IPS DF 4.7 (cell line): Measurements from ENCODE around the gene NR1D1.

Source experiments
- DNase-seq: peaks from one replicate; pipeline ENCODE4 v3.0.0-alpha.2; 2013; ENCODE audit warnings: low spot score; ENCODE audit errors: extremely low read depth

The NR1D1 gene

DNA sequence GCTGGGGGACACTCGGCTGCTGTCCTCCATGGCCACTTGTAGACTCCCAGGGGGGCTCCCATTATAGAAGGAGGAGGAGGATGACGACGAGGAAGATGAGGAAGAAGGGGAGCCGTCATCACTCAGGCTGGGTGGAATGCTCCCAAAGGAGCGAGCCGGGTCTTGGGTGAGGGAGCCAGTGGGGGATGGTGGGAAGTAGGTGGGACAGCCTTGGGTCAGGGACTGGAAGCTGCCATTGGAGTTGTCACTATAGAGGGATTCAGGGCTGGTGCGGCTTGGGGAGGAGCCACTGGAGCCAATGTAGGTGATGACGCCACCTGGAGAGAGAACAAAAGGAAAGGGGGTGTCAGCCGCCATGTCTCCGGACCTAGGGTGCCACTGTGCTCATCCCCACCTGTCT lies 3.3 kb downstream of the NR1D1 start:
- DNase-seq, result no peak

DNA sequence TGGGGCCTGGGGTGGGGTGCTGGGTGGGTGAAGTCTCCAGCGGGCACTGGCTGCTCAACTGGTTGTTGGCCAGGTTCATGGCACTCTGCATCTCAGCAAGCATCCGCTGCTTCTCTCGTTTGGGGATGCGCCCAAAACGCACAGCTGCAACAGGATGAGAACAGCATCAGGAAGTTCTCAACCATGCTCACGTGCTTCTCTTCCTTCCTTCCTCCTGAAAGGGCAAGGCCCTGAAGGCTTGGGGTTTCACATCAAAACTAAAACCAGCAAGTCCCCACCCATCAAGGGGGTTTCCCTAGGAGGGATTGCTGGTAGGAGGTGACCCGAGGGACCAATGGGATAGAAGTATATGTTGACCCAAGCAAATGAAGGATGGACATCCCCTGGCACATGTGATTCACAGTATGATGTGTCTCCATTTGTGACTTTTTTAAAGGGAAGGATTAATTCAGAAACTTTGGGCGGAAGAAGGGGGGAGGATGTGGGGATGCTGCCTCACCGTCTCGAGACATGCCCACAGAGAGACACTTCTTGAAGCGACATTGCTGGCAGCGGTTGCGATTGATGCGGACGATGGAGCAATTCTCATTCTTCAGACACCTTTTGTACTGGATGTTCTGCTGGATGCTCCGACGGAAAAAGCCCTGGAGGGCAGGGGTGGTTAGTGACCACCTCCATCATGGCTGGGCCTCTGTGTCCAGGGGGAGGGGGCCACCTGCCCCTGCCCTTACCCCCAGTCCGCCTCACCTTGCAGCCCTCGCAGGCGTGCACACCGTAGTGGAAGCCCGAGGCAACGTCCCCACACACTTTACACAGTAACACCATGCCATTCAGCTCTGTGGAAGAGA lies 4.2 kb downstream of the NR1D1 start:
- DNase-seq, result no peak

DNA sequence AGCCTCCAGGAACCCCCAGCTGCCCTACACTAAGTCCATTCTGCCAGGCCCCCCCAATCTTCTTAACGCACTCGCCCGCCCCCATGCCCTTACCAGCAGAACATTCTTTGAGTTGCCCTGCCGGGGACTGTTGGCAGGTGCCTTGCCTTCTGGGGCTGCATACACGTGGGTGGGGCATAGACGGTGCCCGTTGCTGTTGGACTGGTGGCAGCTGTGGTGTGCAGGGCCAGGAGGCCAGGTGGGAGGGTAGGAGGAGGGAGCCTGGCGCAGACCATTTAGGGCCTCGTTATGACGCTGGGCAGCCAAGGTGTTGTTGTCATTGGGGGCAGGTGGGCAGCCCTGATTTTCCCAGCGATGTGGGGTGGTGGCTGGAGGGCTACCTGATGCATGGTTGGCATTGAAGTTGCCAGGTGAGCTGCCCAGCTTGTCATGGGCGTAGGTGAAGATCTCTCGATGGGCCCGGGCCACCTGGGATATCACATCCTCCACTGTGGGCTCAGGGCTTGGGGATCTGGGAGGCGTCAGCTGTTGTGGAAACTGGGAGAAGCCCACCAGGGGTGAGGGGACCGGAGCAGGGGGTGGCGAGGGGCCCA lies 4.9 kb downstream of the NR1D1 start:
- DNase-seq, result no peak

DNA sequence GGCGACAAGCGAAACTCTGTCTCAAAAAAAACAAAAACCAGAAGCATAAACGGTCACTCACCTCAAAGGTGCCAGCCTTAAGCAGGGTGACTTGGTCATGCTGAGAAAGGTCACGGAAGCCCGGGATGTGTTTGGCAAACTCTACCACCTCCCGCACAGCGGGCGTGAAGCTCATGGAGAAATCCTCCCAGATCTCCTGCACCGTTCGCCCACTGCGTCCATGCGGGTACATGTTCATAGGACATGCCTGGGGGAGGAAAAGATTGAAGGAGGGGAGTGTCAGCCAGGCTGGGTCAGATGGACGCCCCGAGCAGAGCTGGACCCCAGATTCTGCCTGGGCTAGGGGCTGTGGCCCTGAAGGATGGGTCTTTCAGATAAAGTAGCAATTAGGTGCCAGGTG lies 5.5 kb downstream of the NR1D1 start:
- no peak for DNase-seq

DNA sequence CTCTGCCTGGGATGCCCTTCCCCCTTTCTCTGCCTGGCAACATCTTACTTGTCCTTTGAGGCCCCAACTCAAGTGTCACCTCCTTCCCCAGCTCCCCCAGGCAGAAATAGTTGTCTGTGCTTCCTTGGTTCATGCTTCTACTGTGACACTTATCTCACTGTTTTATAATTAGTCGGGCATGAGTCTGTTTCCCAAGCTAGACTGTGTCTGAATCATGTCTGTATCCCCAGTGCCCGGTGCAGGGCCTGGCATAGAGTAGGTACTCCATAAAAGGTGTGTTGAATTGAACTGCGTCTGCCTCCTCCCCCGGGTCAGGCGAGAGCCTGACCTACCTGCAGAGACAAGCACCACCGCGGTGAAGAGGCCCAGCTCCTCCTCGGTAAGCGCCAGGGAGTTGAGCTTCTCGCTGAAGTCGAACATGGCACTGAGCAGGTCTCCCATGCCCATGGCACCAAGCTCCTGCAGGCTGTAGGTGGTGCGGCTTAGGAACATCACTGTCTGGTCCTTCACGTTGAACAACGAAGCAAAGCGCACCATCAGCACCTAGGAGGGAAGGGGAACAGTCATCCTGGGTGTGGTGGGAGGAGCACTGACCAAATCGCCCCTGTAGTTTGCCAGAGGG lies 6.7 kb downstream of the NR1D1 start:
- DNase-seq, result no peak

DNA sequence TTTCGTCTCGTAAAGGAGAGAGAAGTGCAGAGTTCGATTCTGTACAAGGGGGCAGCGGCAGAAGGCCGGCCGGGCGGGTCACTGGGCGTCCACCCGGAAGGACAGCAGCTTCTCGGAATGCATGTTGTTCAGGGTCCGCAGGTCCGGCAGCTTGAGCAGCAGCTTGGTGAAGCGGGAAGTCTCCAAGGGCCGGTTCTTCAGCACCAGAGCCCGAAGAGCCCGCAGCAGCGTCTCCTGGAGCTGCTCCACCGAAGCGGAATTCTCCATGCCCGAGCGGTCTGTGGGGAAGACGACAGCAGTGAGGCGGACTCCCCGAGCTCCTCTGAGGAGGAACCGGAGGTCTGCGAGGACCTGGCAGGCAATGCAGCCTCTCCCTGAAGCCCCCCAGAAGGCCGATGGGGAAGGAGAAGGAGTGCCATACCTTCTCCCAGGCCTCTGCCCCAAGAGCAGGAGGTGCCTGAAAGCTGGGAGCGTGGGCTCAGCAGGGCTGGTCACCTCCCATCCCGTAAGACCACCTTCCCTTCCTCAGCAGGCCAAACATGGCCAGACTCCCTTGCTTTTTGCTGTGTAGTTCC lies 7.3 kb downstream of the NR1D1 start:
- no peak for DNase-seq

DNA sequence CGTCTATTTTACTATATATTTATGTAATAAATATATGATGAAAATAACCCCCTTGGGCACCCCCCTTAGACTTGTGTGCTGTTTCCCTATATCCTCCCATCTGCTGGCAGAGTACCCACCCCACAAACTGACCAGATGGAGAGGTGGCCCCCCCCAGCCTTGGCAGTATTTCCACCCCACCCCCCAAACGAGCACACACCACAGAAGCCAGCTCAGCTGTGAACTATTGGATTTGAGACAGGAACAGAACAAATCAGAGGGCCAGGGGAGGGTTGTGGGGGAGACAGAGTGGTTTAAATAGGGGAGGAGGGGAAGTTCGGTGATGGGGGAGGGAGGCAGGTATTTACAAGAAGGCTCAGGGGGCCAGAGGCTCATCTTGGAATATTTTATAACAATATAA lies 7.8 kb downstream of the NR1D1 start:
- no peak for DNase-seq

DNA sequence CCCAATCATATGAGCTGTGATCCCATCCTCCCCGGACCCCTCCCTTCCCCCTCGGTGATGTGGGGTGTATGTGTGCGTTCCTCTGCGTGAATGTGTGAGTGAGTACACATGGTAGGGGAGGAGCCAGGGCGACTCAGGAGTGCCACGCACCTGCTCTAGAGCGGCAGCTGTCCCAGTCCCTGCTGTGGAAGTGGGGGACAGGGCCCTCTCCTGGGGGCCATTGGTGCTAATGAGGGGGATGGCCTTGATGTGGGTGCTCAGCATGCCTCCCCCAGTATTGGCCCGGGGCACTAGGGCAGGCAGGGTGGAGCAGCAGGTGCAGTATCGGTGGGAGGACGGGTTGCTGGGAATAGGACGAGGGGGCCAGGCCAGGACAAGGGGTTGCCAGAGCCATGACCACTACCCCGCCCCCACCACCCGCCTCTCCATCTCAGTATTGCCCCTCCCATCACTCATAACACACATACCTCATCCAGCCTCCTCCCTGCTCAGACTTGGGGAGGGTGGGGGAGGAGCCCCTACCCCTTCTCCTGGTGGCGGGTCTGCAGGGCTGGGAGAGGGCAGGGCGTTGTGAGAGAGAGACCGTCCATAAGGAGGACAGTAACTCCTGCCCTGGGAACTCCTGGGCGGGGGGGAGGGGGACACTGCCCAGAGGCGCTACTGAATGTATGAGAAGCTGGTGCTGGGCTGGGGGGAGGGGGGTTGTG lies 8.5 kb downstream of the NR1D1 start:
- DNase-seq, result no peak

DNA sequence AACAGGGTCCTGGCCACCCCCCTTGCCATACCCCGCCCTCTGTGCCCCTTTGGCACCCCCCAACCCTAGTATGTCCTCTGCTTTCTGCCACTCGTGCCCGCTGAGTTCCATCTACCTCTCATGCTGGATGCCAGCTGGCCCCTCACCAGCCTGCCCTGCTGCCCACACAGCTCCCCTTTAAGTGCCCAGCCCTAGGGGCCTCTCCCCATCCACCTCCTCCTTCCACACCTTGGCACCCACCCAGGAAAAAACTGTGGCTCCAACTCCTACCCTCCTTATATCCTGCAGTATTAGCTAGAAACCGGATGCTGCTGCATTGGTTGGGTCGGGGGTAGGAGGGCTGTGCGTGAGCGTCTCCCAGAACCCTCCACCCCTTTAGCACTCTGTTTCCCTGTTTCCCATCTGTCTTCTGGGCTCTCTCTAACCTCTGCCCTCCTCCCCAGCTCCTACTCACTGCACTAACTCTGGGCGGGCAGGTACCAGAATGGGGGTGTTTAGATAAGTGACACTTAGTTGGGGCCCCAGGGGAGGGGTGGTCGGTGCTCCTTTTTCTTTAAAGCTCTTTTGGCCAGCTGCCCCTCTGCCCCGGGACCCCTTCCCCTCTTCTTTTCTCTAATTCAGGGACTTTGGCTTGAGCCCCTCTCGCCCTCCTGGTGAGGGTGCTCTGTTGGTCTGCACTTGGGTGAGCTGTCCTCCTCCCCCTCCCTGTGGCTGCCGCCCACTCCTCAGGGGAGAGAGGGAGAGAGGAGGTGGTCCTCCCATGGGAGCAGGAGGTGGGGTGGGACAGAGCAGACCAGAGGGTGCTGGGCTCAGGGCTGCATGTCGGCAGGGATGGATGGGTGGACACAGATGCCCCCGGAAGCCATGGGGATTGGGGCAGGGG lies 9.9 kb downstream of the NR1D1 start:
- DNase-seq, result no peak

DNA sequence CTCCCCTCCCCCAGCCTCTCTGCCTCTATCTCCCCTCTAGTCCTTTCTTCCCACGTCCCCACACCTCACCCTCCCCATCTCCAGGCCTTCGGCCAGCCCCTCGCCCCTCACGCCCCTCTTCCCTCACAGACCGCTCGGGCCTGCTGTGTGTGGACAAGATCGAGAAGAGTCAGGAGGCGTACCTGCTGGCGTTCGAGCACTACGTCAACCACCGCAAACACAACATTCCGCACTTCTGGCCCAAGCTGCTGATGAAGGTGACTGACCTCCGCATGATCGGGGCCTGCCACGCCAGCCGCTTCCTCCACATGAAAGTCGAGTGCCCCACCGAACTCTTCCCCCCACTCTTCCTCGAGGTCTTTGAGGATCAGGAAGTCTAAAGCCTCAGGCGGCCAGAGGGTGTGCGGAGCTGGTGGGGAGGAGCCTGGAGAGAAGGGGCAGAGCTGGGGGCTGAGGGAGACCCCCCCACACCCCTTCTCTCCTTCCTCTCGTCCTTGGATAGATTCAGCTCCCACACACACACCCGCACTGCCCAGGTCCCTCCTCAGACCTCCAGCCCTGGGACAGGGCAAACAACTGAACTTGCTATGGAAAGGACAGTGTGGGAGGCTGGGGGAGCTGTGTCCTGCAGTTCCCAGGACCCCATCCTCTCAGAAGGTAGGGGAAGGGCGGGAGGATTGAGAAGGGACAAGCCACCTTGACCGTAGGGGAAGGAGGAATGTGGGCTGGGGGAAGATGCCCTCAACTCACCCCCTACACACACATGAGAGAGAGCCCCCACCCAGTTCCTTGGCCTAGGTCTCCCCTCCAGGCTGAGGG lies 11.1 kb downstream of the NR1D1 start:
- DNase-seq, result no peak

DNA sequence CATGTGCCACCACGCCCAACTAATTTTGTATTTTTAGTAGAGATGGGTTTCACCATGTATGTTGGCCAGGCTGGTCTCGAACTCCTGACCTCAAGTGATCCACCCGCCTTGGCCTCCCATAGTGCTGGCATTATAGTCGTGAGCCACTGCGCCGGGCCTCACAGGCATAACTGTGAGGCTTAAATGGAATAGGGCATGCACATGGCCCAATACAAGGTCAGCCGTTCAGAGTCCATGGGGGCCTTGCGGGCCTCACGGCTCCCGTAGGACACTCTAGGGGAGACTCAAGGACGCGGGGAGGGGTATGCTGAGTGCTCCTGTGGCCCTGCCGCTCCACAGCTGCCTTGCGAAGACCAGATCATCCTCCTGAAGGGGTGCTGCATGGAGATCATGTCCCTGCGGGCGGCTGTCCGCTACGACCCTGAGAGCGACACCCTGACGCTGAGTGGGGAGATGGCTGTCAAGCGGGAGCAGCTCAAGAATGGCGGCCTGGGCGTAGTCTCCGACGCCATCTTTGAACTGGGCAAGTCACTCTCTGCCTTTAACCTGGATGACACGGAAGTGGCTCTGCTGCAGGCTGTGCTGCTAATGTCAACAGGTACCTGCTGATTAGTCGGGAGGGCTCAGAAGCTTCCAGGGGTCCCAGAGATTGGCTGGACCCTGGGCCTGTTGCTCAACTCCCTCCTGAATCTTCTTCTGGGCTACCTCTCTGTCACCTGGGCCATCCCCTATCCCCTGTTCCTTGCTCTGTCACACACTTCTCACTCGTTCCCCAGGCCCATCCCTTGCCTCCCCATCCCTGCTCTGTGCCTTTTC lies 12.3 kb downstream of the NR1D1 start:
- no peak for DNase-seq

DNA sequence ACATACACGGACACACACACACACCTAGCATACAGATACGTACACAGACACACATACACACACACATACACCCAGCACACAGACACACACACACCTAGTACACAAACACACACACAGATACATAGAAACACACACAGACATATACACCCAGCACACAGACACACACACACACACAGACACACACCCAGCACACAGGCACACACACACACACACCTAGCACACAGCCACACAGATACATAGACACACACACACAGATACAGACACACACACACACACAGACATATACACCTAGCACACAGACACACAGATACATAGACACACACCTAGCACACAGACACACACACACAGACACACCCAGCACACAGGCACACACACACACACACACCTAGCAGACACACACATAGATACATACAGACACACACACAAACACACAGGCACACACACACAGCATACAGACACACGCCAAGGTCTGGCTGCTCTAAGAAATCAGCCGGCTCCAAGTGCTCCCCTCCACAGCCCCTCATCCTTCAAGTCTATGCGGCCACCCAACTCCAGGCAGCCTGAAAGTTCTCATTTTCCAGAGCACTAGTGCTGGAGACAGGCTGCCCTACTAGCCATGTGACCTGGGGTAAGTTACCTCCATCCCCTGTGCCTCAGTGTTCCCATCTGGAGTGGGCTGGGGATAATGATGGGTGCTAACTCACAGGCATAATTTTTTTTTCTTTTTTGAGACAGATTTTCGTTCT lies 13.2 kb downstream of the NR1D1 start:
- no peak for DNase-seq

DNA sequence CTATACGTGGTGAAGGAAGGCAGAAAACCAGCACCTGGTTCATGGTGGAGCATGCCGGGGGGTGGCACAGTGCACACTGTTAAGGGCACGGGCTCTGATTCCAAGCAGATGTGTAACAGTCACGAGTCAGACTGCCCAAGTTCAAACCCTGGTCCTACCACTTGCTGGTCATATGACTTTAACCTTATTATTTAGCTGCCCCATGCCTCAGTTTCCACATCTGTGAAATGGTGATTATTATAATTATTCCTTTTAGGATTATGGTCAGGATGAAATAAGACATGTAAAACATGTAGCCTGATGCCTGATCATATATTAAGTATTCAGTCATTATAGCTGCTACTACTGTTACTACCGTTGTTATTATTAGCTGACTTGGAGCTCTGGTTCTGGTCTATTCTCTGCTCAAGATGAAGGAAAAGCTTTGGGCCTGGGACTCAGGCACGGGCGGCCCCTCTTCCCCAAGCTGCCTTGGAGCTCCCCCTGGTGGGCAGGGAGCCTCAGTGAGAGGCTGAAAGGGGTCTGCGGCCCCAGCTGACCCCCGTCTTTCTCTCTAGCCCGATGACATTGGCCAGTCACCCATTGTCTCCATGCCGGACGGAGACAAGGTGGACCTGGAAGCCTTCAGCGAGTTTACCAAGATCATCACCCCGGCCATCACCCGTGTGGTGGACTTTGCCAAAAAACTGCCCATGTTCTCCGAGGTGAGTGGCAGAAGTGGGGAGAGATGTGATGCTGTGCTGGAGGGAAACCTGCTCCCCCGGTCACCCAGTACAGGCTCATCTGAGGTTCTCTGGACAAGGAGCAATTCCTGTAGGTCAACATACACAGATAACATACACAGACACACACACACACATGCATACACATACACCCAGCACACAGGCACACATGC lies 14.0 kb downstream of the NR1D1 start:
- DNase-seq, result no peak

DNA sequence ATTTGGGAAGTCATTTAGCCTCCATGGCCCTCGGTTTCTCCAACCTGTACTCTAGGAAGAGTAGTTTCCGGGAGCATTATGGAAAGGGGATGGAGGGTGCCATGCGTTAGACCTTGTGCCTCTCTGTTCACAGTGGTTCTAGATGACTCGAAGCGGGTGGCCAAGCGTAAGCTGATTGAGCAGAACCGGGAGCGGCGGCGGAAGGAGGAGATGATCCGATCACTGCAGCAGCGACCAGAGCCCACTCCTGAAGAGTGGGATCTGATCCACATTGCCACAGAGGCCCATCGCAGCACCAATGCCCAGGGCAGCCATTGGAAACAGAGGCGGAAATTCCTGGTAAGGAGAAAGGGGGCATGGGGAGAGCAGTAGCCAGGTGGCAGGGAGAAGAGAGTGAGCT lies 15.9 kb downstream of the NR1D1 start:
- DNase-seq, result no peak

DNA sequence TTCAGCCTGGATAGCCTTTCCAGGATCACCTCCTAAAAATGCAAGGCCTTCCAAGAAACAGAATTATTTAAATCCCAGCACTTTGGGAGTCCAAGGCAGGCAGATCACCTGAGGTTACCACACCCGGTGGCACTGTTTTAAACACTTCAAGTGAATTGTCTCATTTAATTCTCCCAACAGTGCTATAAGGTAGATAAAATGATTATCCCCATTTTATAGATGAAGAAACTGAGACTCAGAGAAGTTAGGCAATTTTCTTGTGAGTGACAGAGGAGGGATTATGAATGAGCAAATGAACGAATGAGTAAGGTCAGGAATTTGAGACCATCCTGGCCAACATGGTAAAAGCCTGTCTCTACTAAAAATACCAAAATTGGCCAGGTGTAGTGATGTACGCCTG lies 20.8 kb downstream of the NR1D1 start:
- DNase-seq, result no peak

DNA sequence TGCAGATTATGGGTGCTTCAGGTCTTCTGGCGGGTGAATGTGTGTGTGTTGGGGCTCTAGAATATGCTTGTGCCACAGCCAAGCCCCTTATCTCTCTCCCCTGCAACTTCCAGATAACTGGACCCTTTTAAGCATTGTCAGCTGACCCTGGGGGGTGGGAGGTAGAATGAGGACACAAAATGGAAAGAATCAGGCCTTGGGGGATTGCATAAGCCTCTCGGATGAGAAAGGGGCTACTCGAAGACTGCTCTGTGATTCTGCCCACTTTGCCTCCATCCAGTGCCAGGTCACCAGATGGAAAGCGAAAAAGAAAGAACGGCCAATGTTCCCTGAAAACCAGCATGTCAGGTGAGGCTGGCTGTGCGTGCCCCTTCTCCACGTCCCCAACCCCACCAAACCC lies 23.8 kb downstream of the NR1D1 start:
- no peak for DNase-seq

DNA sequence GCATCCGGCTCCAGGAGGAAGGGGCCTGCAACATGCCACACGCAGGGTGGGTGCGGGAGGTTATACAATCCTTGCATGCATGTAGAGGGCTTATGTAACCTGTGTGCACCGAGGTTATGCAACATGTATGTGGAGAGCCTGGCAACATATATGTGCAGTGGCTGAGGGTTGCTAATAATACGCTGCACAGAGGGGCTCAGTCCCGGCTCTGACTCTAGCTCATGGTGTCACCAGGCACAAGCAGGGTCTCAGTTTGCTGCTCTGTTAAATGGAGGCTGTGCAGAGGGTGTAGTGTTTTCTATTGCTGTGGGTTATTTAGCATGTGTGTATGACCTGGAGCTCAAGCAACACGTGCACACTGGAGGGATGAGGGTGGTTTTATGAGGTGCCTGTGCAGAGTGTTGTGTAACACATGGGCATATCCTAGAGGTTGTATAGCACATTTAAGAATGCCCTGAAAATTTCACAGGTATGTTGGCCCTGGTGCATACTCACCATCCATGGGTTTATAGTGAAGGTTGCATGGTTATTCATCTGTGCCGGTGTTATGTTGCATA lies 24.4 kb downstream of the NR1D1 start:
- no peak for DNase-seq
